Eye (tissue), 1 donor: Measurements from ENCODE around the gene E2F4.

ENCODE experiments used
- DNase-seq: peaks from one replicate; pipeline ENCODE4 v3.0.0-alpha.2; 2015

Gene E2F4

GRCh38 chr16:67194260-67194659, 2.3 kb downstream of the E2F4 start:
- no peak for DNase-seq

DNA sequence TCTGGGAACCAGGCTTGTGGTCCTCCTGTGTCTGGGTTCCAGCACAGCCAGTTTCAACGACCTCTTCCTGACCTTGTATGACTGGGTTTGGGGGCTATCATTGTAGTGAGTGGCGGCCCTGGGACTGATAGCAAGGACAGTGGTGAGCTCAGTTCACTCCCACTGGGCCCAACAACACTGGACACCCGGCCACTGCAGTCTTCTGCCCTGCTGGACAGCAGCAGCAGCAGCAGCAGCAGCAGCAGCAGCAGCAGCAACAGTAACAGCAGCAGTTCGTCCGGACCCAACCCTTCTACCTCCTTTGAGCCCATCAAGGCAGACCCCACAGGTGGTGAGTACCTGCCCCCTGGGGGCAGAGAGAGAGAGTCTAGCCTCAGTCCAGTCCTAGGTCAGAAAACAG, 3.7 kb downstream of the E2F4 start:
- no peak for DNase-seq

DNA sequence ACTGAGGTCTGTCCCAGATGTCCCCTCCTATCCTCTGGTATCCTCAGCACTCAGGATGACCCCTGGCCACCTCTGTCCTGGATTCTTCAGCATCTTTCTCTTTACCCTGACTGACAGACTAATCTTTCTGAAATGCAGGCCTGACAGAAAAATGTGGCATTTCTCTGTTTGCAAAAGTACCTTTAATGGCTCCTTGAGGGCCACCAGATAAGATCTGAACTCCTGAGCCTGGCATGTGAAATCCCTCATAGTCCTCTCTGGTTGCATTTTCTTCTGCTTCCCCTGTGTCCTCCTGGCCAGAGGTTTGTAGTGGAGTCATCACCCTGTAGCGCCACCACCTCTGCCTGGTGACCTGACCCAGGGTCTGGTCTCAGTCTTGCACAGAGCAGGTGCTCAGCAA, 4.9 kb downstream of the E2F4 start:
- DNase-seq: no peak

DNA sequence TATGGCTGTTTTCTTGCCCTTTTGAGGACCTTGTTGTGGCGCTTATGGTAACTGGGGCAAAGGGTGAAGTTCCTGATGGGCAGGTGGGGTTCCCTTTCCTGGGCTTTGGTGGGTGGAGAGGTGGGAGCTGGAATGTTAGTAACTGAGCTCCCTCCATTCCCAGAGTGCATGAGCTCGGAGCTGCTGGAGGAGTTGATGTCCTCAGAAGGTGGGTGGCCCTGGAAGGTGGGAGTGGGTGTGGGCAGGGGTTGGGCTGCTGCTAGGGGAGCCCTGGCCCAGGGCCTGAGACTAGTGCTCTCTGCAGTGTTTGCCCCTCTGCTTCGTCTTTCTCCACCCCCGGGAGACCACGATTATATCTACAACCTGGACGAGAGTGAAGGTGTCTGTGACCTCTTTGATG, 5.7 kb downstream of the E2F4 start:
- no peak for DNase-seq

DNA sequence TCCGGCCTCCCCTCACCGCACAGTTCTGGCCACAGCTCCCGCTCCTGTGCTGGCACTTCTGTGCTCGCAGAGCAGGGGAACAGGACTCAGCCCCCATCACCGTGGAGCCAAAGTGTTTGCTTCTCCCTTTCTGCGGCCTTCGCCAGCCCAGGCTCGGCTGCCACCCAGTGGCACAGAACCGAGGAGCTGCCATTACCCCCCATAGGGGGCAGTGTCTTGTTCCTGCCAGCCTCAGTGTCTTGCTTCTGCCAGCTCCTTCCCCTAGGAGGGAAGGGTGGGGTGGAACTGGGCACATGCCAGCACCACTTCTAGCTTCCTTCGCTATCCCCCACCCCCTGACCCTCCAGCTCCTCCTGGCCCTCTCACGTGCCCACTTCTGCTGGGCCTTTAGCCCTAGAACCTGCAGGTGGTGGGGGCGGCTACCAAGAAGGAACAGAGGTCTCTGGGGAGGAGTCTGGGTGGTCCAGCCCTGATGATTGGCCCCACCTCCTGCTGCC, 6.3 kb downstream of the E2F4 start:
- DNase-seq: peak; percentile 25

DNA sequence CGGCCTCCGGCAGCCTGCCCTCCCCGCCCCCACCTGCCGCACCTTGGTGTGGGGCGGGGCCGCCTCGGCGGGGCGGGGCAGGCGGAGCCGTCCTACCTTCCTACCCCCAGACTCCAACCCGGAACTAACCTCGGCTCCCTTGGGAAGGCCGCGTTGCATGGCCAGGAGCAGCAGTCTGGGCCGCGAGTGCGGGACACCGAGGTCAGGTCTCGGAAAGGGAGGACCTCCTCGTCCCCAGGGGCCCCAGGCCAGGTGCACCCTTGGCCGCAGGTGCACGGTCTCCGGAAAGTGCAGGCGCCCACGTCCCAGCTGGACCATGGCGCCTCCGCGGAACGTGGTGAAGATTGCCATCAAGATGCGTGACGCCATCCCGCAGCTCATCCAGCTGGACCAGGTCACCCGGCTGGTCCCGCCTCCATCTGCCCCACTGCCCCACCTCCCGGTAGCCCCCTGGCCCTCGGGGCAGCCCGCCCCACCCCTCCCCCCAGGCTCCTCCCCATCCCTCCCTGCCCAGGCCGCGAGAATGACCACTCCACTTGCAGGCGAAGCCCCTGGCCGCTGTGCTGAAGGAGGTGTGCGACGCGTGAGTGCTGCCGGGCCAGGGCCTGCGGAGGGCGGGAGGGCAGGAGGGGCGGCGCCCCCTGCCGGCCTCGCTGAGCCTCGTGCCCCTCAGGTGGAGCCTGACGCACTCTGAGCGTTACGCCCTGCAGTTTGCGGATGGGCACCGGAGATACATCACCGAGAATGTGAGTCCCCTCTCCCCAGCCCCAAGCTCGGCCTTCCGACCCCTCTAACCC, 7.3 kb downstream of the E2F4 start, which contains the start of gene ELMO3:
Gene ELMO3, plus strand, starts transcription at position 121 of the 797 bp plus-strand sequence. Its CDS starts 196 bp downstream, at position 317.
- DNase-seq: peak; percentile 24

- DNase-seq: no peak
These were observed 7.8 kb downstream of the E2F4 start for GRCh38 chr16:67199808-67200198.

GRCh38 chr16:67200491-67200890, 8.5 kb downstream of the E2F4 start:
- no peak for DNase-seq

GRCh38 chr16:67201411-67202345, 9.7 kb downstream of the E2F4 start:
- DNase-seq: no peak

- no peak for DNase-seq
These were observed 10.5 kb downstream of the E2F4 start for GRCh38 chr16:67202426-67202825.

- DNase-seq: no peak
These were observed 11.1 kb downstream of the E2F4 start for GRCh38 chr16:67202956-67203493.

- no peak for DNase-seq
These were observed 12.1 kb downstream of the E2F4 start for GRCh38 chr16:67204076-67204475.

DNA sequence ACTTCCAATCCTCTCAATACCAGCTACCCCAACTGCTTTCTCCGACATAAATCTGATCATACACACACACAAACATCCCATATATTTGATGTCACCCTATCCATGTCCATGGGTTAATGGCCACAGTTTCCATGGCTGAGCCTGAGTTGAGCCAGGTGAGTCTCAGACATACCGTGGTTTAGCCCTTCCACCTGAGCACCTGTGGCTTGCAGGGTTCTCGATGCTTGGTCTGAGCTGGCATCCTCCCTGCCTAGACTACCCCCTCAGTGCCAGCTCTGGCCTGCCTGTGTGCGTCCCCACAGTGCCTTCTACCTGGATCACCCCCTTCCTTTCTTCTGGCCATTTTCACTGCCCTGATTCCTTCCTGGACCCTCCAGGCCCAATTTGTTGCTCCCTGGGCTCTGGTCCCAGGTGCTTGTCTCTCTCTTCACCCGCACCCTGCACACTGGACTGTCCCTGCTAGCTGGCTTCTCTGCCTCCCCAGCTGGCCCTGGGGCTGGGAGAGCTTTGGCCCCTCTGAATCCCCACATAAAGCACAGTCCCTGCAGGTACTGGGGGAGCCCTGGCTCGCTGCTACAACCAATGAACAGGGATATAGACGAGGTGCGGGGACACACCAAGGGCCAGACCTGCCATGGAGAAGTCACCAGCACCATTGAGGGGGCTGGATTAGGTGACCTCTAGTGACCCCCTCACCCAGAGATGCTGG, 14.3 kb downstream of the E2F4 start:
- DNase-seq: no peak

- no peak for DNase-seq
These were observed 14.9 kb downstream of the E2F4 start for GRCh38 chr16:67206838-67207248.

DNA sequence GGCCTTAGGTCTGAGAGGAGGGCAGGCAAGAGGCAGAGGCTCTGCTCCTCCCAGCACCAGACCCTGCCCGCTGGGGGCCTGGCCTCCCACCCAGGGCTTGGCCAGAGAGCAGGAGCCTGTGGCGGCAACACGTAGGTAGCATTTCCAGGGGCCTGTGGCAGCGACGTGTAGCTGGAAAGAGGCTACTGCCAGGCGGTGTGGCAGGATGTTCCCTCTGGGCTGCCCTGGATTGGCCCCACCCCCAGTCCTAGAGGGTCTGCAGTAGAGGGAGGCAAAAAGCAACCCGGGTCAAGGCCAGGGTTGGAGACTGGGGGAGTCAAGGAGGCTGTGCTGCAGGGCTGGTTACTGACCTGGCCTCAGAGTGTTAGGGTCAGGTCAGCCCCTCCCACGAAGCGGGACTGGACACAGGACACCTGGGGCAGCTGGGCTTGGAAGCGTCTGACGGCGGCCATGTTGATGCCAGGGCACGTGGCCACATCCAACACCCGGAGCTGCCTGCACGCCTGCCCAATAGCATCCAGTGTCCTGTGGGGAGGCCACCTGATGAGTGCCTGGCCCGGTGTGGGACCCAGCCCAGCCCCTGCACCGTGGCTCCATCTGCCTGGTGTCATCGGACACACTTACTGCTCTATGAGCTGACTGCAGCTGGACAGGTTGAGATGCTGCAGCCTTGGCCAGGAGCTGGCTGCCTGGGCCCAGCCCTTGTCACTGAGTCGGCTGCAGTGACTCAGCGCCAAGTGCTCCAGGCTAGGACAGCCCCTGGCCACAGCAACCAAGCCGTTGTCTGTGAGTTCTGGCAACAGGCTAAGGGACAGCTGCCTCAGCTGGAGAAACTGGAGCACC, 15.5 kb downstream of the E2F4 start:
- DNase-seq: no peak

DNA sequence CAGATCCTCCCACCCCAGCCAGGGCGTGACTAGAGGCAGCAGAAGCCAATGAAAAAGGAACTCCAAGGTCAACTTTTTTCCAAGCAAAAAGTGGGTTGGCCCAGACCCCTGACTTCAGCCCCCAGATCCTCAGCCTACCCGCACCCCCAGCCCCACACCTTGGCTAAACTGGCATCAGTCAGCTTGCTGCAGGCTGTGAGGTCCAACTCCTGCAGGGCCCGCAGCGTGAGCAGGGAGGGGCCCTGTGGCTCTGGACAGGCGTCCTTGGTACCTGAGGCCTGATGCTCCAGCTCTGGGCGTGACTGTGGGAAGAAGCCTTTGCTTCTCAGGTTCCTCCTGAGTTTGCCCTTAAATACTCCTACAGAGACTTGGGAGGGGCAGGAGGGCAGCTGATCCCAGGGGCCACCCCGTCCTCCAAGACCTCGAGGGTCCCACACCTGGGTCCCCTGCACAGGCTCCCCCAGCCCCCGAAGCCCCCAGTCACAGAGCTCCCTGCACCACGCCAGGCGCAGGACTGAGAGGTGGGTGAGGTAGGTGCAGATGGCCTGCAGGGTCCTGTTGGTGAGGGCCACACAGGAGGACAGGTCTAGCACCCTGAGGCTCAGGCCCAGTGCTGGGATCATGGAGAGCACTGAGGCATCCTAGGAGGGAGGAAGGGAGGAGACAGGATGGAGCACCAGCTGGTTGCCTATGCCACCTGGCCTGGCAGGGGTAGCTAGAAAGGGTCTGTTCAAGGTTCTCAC, 16.4 kb downstream of the E2F4 start:
- DNase-seq: no peak

- no peak for DNase-seq
These were observed 17.6 kb downstream of the E2F4 start for GRCh38 chr16:67209565-67209964.

GRCh38 chr16:67210069-67210937, 18.3 kb downstream of the E2F4 start:
- no peak for DNase-seq

DNA sequence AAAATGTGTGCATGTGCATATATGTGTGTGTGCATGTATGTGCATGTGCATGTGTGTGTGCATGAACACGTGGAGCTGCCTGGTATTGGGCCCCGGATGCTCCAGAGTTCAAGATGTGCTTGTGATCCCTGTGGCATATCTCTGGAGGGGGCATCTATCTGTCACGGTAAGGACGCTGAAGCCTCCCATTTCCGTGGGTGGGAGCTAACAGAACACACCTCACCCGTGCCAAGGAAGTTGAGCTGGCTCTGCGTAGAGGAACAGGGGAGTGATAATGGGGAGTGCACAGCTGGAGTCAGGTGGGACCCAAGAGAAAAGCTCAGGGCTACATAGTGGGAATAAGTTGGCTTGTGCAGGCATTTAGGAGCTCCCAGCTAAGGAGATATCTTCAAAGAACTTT, 19.7 kb downstream of the E2F4 start:
- no peak for DNase-seq

DNA sequence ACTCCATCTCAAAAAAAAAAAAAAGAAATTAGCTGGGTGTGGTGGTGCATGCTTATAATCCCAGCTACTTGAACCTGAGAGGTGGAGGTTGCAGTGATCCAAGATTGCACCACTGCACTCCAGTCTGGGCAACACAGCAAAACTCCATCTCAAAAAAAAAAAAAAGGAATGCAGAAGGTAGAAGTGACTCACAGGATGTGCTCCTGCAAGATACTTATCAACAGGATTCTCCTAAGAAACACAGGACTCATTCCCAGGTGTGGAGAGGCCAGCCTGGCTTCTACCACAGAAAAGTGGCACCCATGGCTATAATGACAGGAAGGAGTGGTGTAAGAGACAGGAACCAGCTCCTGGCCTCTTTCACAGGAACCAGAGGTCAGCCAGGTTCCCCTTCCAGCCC, 20.8 kb downstream of the E2F4 start:
- no peak for DNase-seq
